Myocyte (in vitro differentiated cells): ENCODE data around the gene EPHA1. TPM values are rescaled to one million over a fixed set of nuclear protein-coding genes. Genes with fewer than 3 reads are reported as not detected.
A peak's percentile ranks its signal among the peaks of the same experiment; 100 is the strongest.
"Not testable (repeated sequence)": the region's sequence is repeated elsewhere in the genome, so short reads cannot be mapped to it uniquely, and the experiment has no call there.

ENCODE experiments used
- DNase-seq: peaks from one replicate; pipeline ENCODE4 v3.0.0-alpha.2; 2012; ENCODE audit warnings: low read depth
- total RNA-seq: library from RNA; depleted of rRNA; stranded (reverse); fragments of >200 nt; gene quantifications from 2 replicates; pipeline ENCODE4 v1.2.3, GENCODE V29; 2014

The EPHA1 gene
- total RNA-seq, 1 donor from 2014 or later: not detected

- peak; percentile 40 for DNase-seq
These were observed 3.3 kb downstream of the EPHA1 start for GRCh38 chr7:143405173-143406001.

DNA sequence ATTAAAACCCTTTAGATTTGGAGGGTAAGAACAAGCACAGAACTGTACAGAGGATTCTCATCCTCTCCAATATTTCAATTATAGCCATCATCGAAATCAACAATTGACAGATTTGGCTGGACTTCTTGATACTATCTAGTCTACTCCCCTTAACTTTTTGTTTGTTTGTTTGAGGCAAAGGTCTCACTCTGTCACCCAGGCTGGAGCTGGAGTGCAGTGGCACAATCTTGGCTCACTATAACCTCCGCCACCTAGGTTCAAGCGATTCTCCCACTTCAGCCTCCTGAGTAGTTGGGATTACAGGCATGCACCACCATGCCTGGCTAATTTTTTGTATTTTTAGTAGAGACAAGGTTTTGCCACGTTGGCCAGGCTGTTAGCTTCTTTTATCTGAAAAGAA is 6.4 kb downstream of the EPHA1 start:
- not testable (repeated sequence) for DNase-seq

DNA sequence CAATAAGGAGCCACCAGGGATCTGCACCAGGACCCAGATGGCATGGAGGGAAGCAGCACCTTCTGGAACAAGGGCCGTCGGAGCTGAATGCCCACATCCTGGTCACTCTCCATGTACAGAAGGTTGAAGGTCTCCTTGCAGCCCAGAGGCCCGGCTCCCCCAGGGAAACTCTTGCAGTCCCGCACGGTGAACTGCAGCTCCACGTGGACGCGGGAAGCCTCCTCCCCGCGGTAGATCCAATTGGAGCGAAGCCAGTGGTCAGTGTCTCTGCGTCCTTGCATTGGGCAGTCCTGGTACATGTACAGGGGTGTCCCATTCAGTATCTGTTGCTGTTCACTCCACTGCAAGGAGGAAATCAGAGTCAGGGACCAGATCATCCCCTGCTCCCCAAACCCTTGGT is 7.4 kb downstream of the EPHA1 start:
- no peak for DNase-seq

GRCh38 chr7:143399642-143400041 is 9.0 kb downstream of the EPHA1 start:
- no peak for DNase-seq

DNA sequence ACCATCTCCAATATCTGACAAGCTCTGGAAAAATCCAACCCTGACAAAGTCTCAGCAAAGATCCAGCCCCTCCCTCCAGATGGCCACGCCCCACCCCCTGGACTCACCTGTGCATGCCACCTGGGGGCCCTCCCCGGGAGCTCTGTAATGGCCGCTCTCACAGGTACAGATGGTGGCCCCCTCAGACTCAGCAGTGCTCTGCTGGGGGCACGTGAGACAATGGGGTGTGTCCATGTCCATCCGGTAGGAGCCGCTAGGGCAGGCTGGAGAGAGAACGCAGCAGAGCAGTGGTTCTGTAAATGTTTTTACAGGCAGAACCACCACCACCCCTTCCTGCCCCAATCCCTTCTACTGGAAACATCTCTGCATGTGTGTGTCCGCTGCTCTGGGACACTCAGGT is 9.5 kb downstream of the EPHA1 start:
- DNase-seq: no peak

DNA sequence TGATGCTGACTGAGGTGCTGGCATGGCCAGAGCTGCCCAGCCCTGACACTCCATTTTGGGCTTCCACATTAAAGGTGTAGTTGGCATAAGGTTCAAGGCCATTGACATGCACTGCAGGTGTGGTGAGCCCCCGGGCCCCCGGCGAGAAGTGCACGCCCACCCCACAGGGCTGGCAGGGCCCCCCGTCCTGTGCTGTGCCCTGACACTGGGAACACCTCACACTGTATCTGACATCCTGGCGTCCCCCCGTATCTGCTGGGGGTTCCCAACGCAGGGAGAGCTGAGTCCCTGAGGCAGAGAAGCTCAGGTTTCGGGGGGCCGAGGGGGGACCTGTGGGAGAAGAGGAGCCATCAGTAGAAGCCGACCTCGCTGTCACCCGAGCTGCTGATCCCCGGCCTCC is 10.0 kb downstream of the EPHA1 start:
- DNase-seq: no peak

GRCh38 chr7:143397710-143398530 is 10.7 kb downstream of the EPHA1 start:
- no peak for DNase-seq

- DNase-seq: no peak
These were observed 11.8 kb downstream of the EPHA1 start for GRCh38 chr7:143396625-143397556.

DNA sequence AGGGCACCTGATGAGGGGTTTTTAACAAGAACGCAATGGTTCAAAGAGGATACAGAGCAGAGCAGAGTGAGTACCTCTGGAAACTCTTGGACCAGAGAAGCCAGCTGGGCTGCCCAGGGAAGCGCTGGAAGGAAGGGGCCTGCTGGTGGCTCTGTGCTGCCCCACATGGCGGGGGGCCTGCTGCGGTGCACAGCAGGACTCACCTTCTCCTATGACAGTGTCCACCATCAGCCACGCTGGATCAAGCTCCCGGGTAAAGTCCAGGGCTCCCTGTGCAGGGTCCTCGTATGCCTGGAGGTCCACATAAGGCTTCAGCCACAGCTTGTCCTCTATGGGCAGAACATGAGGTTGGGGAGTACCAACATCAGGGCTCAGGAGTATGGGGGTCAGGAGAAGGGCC is 12.5 kb downstream of the EPHA1 start:
- no peak for DNase-seq

DNA sequence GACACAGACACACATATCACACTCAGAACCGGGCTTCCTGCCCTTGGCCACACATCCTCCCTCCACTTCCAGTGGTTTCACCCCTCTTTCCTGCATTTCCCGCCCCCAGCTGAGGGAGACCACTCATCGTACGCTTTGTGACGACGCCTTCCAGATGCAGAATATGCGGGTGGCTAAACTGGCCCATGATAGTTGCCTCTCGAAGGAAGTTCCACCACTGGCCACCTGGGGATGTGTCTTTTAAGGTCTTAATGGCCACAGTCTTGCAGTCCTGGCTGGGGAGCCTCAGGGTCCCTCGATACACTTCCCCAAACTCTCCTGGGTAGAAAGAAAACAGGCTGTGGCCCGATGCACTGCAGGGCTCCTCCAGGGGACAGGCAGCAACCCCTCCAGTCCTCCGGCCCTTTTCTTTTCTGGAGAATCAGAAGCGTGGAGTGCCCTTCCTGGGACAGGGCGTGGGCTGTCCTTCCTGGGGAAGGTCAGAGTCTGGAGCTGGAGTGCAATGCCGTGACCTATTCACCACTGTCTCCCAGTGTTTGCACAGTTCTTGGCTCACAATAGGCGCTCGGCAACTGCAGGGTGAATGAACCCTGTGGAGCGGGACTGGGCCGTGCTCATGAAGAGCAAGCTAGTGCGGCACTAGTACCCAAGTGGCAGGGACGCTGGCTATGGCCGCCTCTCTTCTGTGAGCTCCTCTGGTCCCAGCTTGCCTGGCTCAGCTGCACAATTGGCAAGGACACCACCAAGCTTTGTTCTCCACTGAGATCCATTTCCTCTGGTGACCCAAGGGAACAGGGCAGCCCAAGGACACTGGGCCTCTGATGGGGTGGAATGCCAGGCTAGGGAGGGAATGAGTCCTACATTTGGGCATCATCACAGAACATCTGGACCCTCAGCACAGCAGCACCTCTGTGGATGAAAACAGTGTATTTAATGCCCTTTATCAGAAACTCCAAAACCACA is 13.2 kb downstream of the EPHA1 start:
- DNase-seq: no peak

DNA sequence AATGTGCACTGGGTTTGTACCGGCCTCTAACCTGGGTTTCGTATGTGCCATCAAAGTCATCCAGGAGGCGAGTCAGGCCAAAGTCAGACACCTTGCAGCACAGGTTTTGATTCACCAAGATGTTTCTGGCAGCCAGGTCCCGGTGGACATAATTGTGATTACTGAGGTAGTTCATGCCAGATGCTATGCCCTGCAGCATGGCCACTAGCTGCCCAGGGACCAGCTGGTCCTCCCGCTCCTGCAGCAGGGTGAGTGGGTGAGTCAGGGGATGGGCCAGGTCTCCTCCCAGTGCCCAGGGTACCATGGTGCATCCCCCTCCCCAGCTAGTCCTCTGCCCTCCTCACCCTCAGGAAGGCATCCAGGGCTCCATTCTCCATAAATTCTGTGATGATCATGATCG is 13.9 kb downstream of the EPHA1 start:
- no peak for DNase-seq

DNA sequence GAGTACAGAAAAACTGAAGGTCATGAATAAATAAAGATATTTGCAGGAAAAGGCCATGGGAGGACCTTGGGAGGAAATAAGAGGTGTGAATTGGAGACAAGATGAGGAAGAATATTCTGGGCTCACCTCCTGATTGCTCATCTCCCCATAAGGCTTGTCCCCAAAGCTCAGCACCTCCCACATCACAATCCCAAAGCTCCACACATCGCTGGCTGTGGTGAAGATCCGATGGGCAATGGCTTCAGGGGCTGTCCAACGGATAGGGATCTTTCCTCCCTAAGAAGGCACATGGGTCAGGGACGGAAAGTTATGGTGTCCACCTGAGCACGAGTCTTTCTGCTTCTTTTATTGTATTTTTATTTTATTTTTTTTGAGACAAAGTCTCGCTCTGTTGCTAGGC is 14.6 kb downstream of the EPHA1 start:
- no peak for DNase-seq

DNA sequence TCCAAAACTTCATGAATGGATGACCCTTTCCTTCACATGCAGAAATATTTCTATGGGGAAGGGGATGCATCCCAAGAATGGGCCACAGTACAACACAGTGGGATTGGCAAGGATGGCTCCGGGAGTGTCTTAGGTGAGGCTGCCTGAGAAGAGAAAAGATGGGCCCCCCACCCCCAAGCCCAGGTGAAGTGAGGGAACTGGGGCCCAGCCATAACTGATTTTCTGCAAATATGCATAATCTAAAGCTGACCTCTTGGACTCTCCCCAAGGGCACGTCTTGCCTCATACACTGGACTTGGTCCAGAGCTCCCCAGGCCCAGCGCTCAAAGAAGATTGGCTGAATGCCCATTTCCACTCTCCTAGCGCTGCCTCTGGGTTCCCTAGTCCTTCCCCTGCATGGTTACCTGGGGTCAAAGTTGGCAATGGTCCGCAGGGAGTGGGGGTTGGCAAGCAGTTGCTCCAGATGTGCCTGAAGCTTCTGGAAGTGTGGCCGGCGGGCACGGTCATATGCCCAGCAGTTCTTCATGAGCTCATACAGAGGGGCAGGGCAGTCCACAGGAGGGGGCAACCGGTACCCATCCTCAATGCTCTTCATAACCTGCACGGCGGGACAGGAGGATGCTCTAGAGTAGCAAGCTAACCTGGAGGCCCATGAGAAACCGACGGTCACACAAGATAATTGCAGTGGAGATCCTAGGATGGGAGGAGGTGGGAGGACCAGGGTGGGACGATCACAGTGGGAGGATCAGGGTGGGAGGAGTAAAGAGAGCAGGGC is 15.2 kb downstream of the EPHA1 start:
- DNase-seq: no peak

- no peak for DNase-seq
These were observed 15.8 kb downstream of the EPHA1 start for GRCh38 chr7:143392875-143393266.

GRCh38 chr7:143392427-143392826 is 16.2 kb downstream of the EPHA1 start:
- DNase-seq: not testable (repeated sequence)

- DNase-seq: peak; percentile 69
These were observed 16.9 kb downstream of the EPHA1 start for GRCh38 chr7:143391462-143392404.

DNA sequence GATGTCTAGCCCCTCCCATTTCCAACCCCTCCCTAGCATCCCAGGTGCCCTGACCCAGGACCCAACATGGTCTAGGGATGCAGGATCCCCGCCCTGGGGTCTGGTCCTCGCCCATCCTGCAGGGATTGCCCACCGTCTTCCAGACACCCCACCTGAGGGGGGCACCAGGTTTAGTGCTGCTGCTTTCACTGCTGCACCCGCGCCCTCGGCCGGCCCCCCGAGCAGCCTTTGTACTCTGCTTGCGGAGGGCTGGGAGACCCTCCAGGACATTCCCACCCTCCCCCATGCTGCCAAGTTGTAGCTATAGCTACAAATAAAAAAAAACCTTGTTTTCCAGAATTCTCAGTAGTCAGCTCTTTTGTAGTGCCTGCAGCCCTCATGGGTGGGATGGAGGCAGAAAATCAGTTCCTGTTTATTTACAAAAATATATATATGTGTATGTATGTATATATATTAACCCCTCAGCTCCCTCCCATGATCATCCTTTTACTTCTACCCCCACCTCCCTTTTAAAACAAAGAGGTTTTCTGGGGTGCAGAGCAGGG is 17.8 kb downstream of the EPHA1 start:
- no peak for DNase-seq
